CD8-positive, alpha-beta memory T cell (primary cell): Measurements from ENCODE around the gene SYNRG. TPM values are rescaled to one million over a fixed set of nuclear protein-coding genes. Genes with fewer than 3 reads are reported as not detected.

Experiments
- CTCF ChIA-PET: fragments of 350-600 bp; sonication (Branson Sonifier 250); formaldehyde crosslinking; loops from one replicate; lab custom pipeline; 2021; ENCODE audit warnings: antibody characterized with exemption; lab: Charles Lee
- POLR2A ChIA-PET: fragments of 350-600 bp; sonication (Branson Sonifier 250); formaldehyde crosslinking; loops from one replicate; lab custom pipeline; 2021; ENCODE audit warnings: antibody characterized with exemption; lab: Charles Lee
- DNase-seq, 5 donors: peaks; one replicate each; pipeline versions ENCODE4 v3.0.0 to v3.0.0-alpha.2; 2020 to 2022; ENCODE audit warnings: mixed read lengths in 1 of 5
- H3K27ac ChIP-seq: one replicate; pipeline ENCODE4 v1.7.0; 2013; ENCODE audit warnings: low read depth, mild to moderate bottlenecking, low read length, moderate library complexity
- H3K27me3 ChIP-seq: 2 replicates; pipeline ENCODE4 v1.7.0; 2013; ENCODE audit warnings: low read length, mild to moderate bottlenecking; ENCODE audit not compliant: insufficient read depth, poor library complexity, severe bottlenecking
- H3K36me3 ChIP-seq: 2 replicates; pipeline ENCODE4 v1.7.0; 2013; ENCODE audit warnings: mild to moderate bottlenecking, low read length, moderate library complexity; ENCODE audit not compliant: insufficient read depth
- H3K4me1 ChIP-seq: 2 replicates; pipeline ENCODE4 v1.7.0; 2013; ENCODE audit warnings: mild to moderate bottlenecking, low read length, moderate library complexity; ENCODE audit not compliant: insufficient read depth
- H3K4me3 ChIP-seq: 2 replicates; pipeline ENCODE4 v1.7.0; 2013; ENCODE audit warnings: mild to moderate bottlenecking, low read length
- H3K9me3 ChIP-seq: 2 replicates; pipeline ENCODE4 v1.7.0; 2013; ENCODE audit warnings: mild to moderate bottlenecking, low read length
- H3K27ac Mint-ChIP-seq, 8 donors: one replicate each; pipeline ENCODE4 v1.8.0; 2020 to 2021; ENCODE audit warnings: mixed read lengths in 8 of 8, mild to moderate bottlenecking in 6 of 8, inconsistent platforms in 3 of 8, moderate library complexity in 3 of 8
- H3K27me3 Mint-ChIP-seq, 2 donors: one replicate each; pipeline ENCODE4 v1.8.0; 2020 to 2021; ENCODE audit warnings: mixed read lengths in 2 of 2, mild to moderate bottlenecking in 1 of 2, moderate library complexity in 1 of 2
- H3K36me3 Mint-ChIP-seq, 3 donors: one replicate each; pipeline ENCODE4 v1.8.0; 2020 to 2021; ENCODE audit warnings: mixed read lengths in 3 of 3, inconsistent platforms in 1 of 3, mild to moderate bottlenecking in 1 of 3
- H3K4me1 Mint-ChIP-seq, 3 donors: one replicate each; pipeline ENCODE4 v1.8.0; 2020 to 2021; ENCODE audit warnings: mixed read lengths in 3 of 3, inconsistent platforms in 1 of 3, mild to moderate bottlenecking in 1 of 3
- H3K4me3 Mint-ChIP-seq, 7 donors: one replicate each; pipeline ENCODE4 v1.8.0; 2020 to 2021; ENCODE audit warnings: mixed read lengths in 7 of 7, mild to moderate bottlenecking in 6 of 7, moderate library complexity in 4 of 7, inconsistent platforms in 2 of 7
- H3K9me3 Mint-ChIP-seq, 5 donors: one replicate each; pipeline ENCODE4 v1.8.0; 2020 to 2022; ENCODE audit warnings: mixed read lengths in 5 of 5, mild to moderate bottlenecking in 3 of 5, moderate library complexity in 2 of 5, inconsistent platforms in 1 of 5
- polyA plus RNA-seq: library from polyadenylated mRNA; unstranded; fragments of 300-500 nt; fragmentation: Illumina TruSeq; gene quantifications from one replicate; pipeline ENCODE4 v1.2.3, GENCODE V29; 2021
- total RNA-seq, 2 experiments: library from RNA; stranded (reverse); gene quantifications; one replicate each; pipeline ENCODE4 v1.2.3, GENCODE V29; 2021

The SYNRG gene
- total RNA-seq = 10 to 100 TPM; 42.3 to 50.8 TPM
- polyA plus RNA-seq = 104 TPM

- peaks cover 0 to 28% (median 3%) of the 10 kb centered on the region in 3 donors for H3K36me3 Mint-ChIP-seq
- H3K27ac Mint-ChIP-seq = peak within 1 kb of the TSS; percentile 90 to 99 (median 94)
- peak; percentile 95 to 98 (median 97) for DNase-seq
- H3K4me3 Mint-ChIP-seq = peak within 1 kb of the TSS; percentile 78 to 99 (median 85)
- POLR2A ChIA-PET = interaction anchor here (0.6 to 2.0 kb wide), 11 partner anchors 9 to 250 kb away, joined by 3 to 8 read pairs (median 5); partner anchors contain the start of genes ACACA, DUSP14 and TADA2A
- no peaks in the 10 kb centered on the region for H3K27me3 ChIP-seq
- H3K9me3 ChIP-seq = no peaks in the 10 kb centered on the region
- peaks cover 33 to 48% (median 35%) of the 10 kb centered on the region in 3 donors for H3K4me1 Mint-ChIP-seq
- H3K4me1 ChIP-seq = peaks cover 37% of the 10 kb centered on the region
- H3K9me3 Mint-ChIP-seq = no peaks in the 10 kb centered on the region
- H3K4me3 ChIP-seq = peak within 1 kb of the TSS; percentile 58
- no peaks in the 10 kb centered on the region for H3K27me3 Mint-ChIP-seq
- H3K27ac ChIP-seq = peak within 1 kb of the TSS; percentile 63
- H3K36me3 ChIP-seq = no peaks in the 10 kb centered on the region
- CTCF ChIA-PET = interaction anchor here (0.7 to 4.6 kb wide), 25 partner anchors 8 to 236 kb away, joined by 3 to 43 read pairs (median 4); partner anchors contain the start of genes ACACA, DDX52, DUSP14 and TADA2A
These were observed at the start of gene SYNRG for GRCh38 chr17:37609170-37610040. TSS of gene SYNRG (minus strand) at chr17:37609418. CDS start at chr17:37609355, 63 bp downstream.

DNA sequence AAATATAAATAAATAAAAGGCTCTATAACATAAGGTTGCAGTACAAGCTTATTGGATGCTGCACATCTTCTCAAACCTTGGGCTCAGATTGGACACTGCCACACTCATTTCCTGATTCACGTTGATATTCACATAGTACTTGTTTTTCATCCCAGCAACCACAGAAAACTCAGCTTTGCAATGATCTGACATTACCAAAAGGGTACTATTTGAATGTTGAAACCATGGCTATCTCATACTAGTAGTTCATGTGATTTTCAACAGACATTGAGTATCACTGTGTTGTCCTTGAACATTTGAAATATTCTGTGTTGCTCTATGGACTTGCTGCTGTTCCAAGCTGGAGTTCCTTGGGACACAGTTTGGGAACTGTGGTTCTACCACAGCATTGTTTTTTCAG lies 48.0 kb upstream of the SYNRG start:
- Histone ChIP-seq H3K4me3 (no peak overlapping the region), H3K36me3 (no peaks in the 10 kb centered on the region), H3K9me3 (no peaks in the 10 kb centered on the region), H3K27ac (no peak overlapping the region), H3K4me1 (no peaks in the 10 kb centered on the region), H3K27me3 (peaks cover under 1% of the 10 kb centered on the region)
- DNase-seq = no peak
- Mint-ChIP-seq H3K9me3 (no peaks in the 10 kb centered on the region), H3K36me3 (no peaks in the 10 kb centered on the region), H3K27ac (no peak overlapping the region), H3K4me3 (no peak overlapping the region), H3K4me1 (no peaks in the 10 kb centered on the region), H3K27me3 (peaks cover 9 to 17% of the 10 kb centered on the region in 2 donors)
- CTCF ChIA-PET = no interaction called here
- POLR2A ChIA-PET = interaction anchor here (1.6 kb wide), 1 partner anchor 12 kb away, joined by 3 read pairs; no protein-coding TSS in a partner anchor

GRCh38 chr17:37651849-37652248 lies 42.6 kb upstream of the SYNRG start:
- ChIA-PET POLR2A (no interaction called here), CTCF (no interaction called here)
- no peak for DNase-seq
- no peaks in the 10 kb centered on the region for H3K9me3 Mint-ChIP-seq
- H3K27me3 ChIP-seq = peaks cover 5% of the 10 kb centered on the region
- no peaks in the 10 kb centered on the region for H3K36me3 ChIP-seq
- H3K4me3 ChIP-seq = no peak overlapping the region
- H3K4me1 Mint-ChIP-seq = no peaks in the 10 kb centered on the region
- no peak overlapping the region for H3K27ac Mint-ChIP-seq
- H3K4me1 ChIP-seq = no peaks in the 10 kb centered on the region
- no peaks in the 10 kb centered on the region for H3K9me3 ChIP-seq
- H3K27me3 Mint-ChIP-seq = peaks cover 20 to 54% of the 10 kb centered on the region in 2 donors
- H3K36me3 Mint-ChIP-seq = no peaks in the 10 kb centered on the region
- H3K4me3 Mint-ChIP-seq = no peak overlapping the region
- H3K27ac ChIP-seq = no peak overlapping the region

- no peaks in the 10 kb centered on the region for H3K9me3 Mint-ChIP-seq
- no peaks in the 10 kb centered on the region for H3K4me1 Mint-ChIP-seq
- Histone ChIP-seq H3K9me3 (no peaks in the 10 kb centered on the region), H3K36me3 (no peaks in the 10 kb centered on the region), H3K27ac (no peak overlapping the region), H3K4me1 (no peaks in the 10 kb centered on the region), H3K4me3 (no peak overlapping the region), H3K27me3 (peaks cover 5% of the 10 kb centered on the region)
- no peaks in the 10 kb centered on the region for H3K36me3 Mint-ChIP-seq
- ChIA-PET CTCF (interaction anchor here (1.2 kb wide), 1 partner anchor 12 kb away, joined by 3 read pairs; no protein-coding TSS in a partner anchor), POLR2A (interaction anchor here (0.5 kb wide), 1 partner anchor 40 kb away, joined by 3 read pairs; no protein-coding TSS in a partner anchor)
- no peak for DNase-seq
- H3K27me3 Mint-ChIP-seq = peaks cover 23 to 65% of the 10 kb centered on the region in 2 donors
- H3K27ac Mint-ChIP-seq = no peak overlapping the region
- H3K4me3 Mint-ChIP-seq = no peak overlapping the region
These were observed 41.3 kb upstream of the SYNRG start for GRCh38 chr17:37650419-37651003.

- no peak overlapping the region for H3K27ac ChIP-seq
- no peak for DNase-seq
- POLR2A ChIA-PET = no interaction called here
- no peaks in the 10 kb centered on the region for H3K9me3 ChIP-seq
- H3K36me3 ChIP-seq = no peaks in the 10 kb centered on the region
- Mint-ChIP-seq H3K27ac (no peak overlapping the region), H3K9me3 (no peaks in the 10 kb centered on the region), H3K4me3 (no peak overlapping the region), H3K36me3 (no peaks in the 10 kb centered on the region), H3K4me1 (peaks cover 4 to 11% (median 4%) of the 10 kb centered on the region in 3 donors), H3K27me3 (peaks cover 27 to 76% of the 10 kb centered on the region in 2 donors)
- H3K4me3 ChIP-seq = no peak overlapping the region
- H3K4me1 ChIP-seq = no peaks in the 10 kb centered on the region
- peaks cover 9% of the 10 kb centered on the region for H3K27me3 ChIP-seq
- CTCF ChIA-PET = no interaction called here
These were observed 39.3 kb upstream of the SYNRG start for GRCh38 chr17:37648555-37648954.

DNA sequence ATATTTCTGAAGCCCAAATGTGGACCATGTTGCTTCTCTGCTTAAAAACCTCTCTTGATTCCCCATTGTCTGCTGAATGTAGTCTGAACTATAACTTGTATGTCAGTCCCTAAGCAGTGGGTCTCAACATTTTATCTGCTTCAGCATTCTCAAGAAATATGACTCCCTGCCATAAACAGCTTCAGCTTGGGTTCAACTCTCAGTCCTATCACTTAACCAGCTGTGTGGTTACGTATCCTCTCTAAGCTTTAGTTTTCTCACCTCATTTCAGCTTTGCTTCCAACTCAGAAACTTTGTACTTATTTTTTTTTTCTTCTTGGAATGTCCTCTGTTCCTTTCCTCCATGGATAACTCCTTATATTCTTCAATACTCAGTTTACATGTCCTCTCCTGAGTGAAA lies 38.6 kb upstream of the SYNRG start:
- peaks cover 0 to 4% (median 0%) of the 10 kb centered on the region in 3 donors for H3K36me3 Mint-ChIP-seq
- Histone ChIP-seq H3K9me3 (no peaks in the 10 kb centered on the region), H3K4me1 (no peaks in the 10 kb centered on the region), H3K4me3 (no peak overlapping the region), H3K36me3 (no peaks in the 10 kb centered on the region), H3K27me3 (peaks cover 9% of the 10 kb centered on the region), H3K27ac (no peak overlapping the region)
- H3K4me1 Mint-ChIP-seq = peaks cover 9 to 16% (median 9%) of the 10 kb centered on the region in 3 donors
- H3K27me3 Mint-ChIP-seq = peaks cover 23 to 73% of the 10 kb centered on the region in 2 donors
- H3K4me3 Mint-ChIP-seq = no peak overlapping the region
- no peak overlapping the region for H3K27ac Mint-ChIP-seq
- POLR2A ChIA-PET = no interaction called here
- no peak for DNase-seq
- CTCF ChIA-PET = no interaction called here
- H3K9me3 Mint-ChIP-seq = no peaks in the 10 kb centered on the region

GRCh38 chr17:37643869-37644268 lies 34.7 kb upstream of the SYNRG start:
- Mint-ChIP-seq H3K9me3 (no peaks in the 10 kb centered on the region), H3K27me3 (peaks cover 12 to 41% of the 10 kb centered on the region in 2 donors), H3K4me3 (peak overlapping the region; percentile 93 to 98 (median 95)), H3K27ac (peak overlapping the region in 6 of 8 donors; percentile 88 to 97 (median 95)), H3K36me3 (peaks cover 8 to 31% (median 9%) of the 10 kb centered on the region in 3 donors), H3K4me1 (peaks cover 29 to 51% (median 46%) of the 10 kb centered on the region in 3 donors)
- DNase-seq = no peak
- peaks cover 13% of the 10 kb centered on the region for H3K4me1 ChIP-seq
- H3K4me3 ChIP-seq = peak overlapping the region; percentile 64
- POLR2A ChIA-PET = no interaction called here
- H3K27ac ChIP-seq = peak overlapping the region; percentile 75
- peaks cover 6% of the 10 kb centered on the region for H3K27me3 ChIP-seq
- CTCF ChIA-PET = interaction anchor here (1.5 kb wide), 1 partner anchor 34 kb away, joined by 4 read pairs; the partner anchor contains the start of gene SYNRG
- H3K36me3 ChIP-seq = no peaks in the 10 kb centered on the region
- H3K9me3 ChIP-seq = no peaks in the 10 kb centered on the region
